MCF 10A (cell line): ENCODE results near the gene KRT38. TPM values are rescaled to one million over a fixed set of nuclear protein-coding genes. Genes with fewer than 3 reads are reported as not detected.

ENCODE experiments used
- BruUV-seq: library from RNA; stranded (reverse); fragments of 400-500 nt; replicated peaks from 2 replicates; lab custom pipeline; 2021; lab: Mats Ljungman, UMichigan
- CTCF ChIA-PET: fragments of 300-600 bp; sonication (Branson Sonifier 250); formaldehyde crosslinking; extraction: SDS; loops from one replicate; lab custom pipeline; 2021; ENCODE audit warnings: antibody characterized with exemption, inconsistent platforms; lab: Yijun Ruan, JAX
- POLR2A ChIA-PET: fragments of 300-600, 350-650 bp; sonication (Branson Sonifier 250); formaldehyde crosslinking; extraction: SDS; loops from one replicate; lab custom pipeline; 2020; ENCODE audit warnings: antibody characterized with exemption, inconsistent platforms; lab: Yijun Ruan, JAX
- DNase-seq: peaks from one replicate; pipeline ENCODE4 v3.0.0-alpha.2; 2018; ENCODE audit not compliant: unreplicated experiment
- H3K27ac Mint-ChIP-seq: one replicate; pipeline ENCODE4 v1.8.0; 2022; ENCODE audit warnings: mild to moderate bottlenecking, low read depth, mixed read lengths; ENCODE audit not compliant: unreplicated experiment
- H3K27me3 Mint-ChIP-seq: one replicate; pipeline ENCODE4 v1.8.0; 2022; ENCODE audit warnings: mixed read lengths; ENCODE audit not compliant: insufficient read depth, unreplicated experiment
- H3K36me3 Mint-ChIP-seq: one replicate; pipeline ENCODE4 v1.8.0; 2022; ENCODE audit warnings: mild to moderate bottlenecking, moderate library complexity, mixed read lengths; ENCODE audit not compliant: insufficient read depth, unreplicated experiment
- H3K4me1 Mint-ChIP-seq: one replicate; pipeline ENCODE4 v1.8.0; 2022; ENCODE audit warnings: mixed read lengths; ENCODE audit not compliant: insufficient read depth, unreplicated experiment
- H3K4me3 Mint-ChIP-seq: one replicate; pipeline ENCODE4 v1.8.0; 2022; ENCODE audit warnings: mild to moderate bottlenecking, moderate library complexity, mixed read lengths; ENCODE audit not compliant: unreplicated experiment
- H3K9me3 Mint-ChIP-seq: one replicate; pipeline ENCODE4 v1.8.0; 2022; ENCODE audit warnings: mixed read lengths; ENCODE audit not compliant: unreplicated experiment
- intact Hi-C: fragments of 100-400 bp; cut with micrococcal nuclease; formaldehyde crosslinking; loops from 2 replicates; pipeline ENCODE4 v1.14.1; 2022
- total RNA-seq: library from RNA; stranded (reverse); gene quantifications from 2 replicates; pipeline ENCODE4 v1.2.3, GENCODE V29; 2022
- TF ChIP-seq, protein P1 (sequence below): fragments of 200-600 bp; IDR thresholded peaks from one replicate; pipeline ENCODE4 v1.8.0; 2022; ENCODE audit warnings: antibody characterized with exemption, mild to moderate bottlenecking; ENCODE audit not compliant: unreplicated experiment

Gene KRT38
- total RNA-seq, 1 experiment from 2014 or later, result not detected

DNA sequence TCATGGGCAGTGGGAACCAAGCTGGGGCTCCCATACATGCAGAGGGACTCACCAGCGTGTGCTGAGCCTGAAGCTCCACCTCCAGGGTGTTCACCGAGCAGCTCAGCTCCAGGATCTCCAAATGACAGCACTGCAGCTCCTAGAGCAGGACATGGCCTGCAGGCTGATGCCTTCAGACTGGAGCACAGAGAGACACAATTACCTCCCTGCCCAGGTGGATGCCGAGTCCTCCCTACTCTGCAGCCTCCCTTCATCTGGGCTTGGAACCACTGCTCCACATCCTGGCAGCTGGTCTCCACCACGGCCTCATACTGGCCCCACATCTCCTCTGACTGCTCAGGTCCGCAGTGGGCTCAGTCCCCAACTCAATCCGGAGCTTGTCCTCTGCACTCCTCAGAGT lies 8.2 kb upstream of the KRT38 start:
- TF ChIP-seq, protein P1, sequence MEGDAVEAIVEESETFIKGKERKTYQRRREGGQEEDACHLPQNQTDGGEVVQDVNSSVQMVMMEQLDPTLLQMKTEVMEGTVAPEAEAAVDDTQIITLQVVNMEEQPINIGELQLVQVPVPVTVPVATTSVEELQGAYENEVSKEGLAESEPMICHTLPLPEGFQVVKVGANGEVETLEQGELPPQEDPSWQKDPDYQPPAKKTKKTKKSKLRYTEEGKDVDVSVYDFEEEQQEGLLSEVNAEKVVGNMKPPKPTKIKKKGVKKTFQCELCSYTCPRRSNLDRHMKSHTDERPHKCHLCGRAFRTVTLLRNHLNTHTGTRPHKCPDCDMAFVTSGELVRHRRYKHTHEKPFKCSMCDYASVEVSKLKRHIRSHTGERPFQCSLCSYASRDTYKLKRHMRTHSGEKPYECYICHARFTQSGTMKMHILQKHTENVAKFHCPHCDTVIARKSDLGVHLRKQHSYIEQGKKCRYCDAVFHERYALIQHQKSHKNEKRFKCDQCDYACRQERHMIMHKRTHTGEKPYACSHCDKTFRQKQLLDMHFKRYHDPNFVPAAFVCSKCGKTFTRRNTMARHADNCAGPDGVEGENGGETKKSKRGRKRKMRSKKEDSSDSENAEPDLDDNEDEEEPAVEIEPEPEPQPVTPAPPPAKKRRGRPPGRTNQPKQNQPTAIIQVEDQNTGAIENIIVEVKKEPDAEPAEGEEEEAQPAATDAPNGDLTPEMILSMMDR, result no peak
- no TSS peak for BruUV-seq
- H3K4me3 Mint-ChIP-seq, result no peak overlapping the region
- H3K4me1 Mint-ChIP-seq, result peaks cover 5% of the 10 kb centered on the region
- H3K9me3 Mint-ChIP-seq, result no peaks in the 10 kb centered on the region
- H3K36me3 Mint-ChIP-seq, result no peaks in the 10 kb centered on the region
- ChIA-PET CTCF (no interaction called here), POLR2A (interaction anchor here (0.7 kb wide), 1 partner anchor 13 kb away, joined by 3 read pairs; no protein-coding TSS in a partner anchor)
- intact Hi-C loops, result no loop called here
- DNase-seq, result no peak
- no peak overlapping the region for H3K27ac Mint-ChIP-seq
- H3K27me3 Mint-ChIP-seq, result peaks cover 28% of the 10 kb centered on the region

DNA sequence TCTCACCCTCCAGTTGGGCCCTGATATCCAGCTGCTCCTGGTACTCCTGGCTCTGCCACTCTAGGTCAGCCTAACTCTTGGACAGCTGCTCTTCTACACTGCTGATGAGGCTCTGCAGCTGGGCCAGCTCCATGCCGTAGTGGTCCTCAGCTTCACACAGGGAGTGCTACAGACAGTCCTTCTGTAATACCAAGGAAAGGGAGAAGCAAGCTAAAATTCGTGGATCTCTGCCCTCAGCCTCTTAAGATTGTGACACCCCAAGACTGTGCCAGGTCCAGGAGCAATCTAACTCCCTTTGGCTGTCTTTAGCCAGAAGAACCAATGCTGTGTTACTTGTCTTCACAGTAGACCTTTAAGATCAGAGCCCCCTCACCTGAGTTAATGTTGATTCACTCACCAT lies 7.7 kb upstream of the KRT38 start:
- peaks cover 5% of the 10 kb centered on the region for H3K4me1 Mint-ChIP-seq
- BruUV-seq, result no TSS peak
- H3K4me3 Mint-ChIP-seq, result no peak overlapping the region
- H3K27me3 Mint-ChIP-seq, result peaks cover 28% of the 10 kb centered on the region
- CTCF ChIA-PET, result interaction anchor here (0.6 kb wide), 1 partner anchor 17 kb away, joined by 5 read pairs; no protein-coding TSS in a partner anchor
- TF ChIP-seq, protein P1, result no peak
- H3K36me3 Mint-ChIP-seq, result no peaks in the 10 kb centered on the region
- no peak overlapping the region for H3K27ac Mint-ChIP-seq
- H3K9me3 Mint-ChIP-seq, result no peaks in the 10 kb centered on the region
- peak; percentile 23 for DNase-seq
- POLR2A ChIA-PET, result interaction anchor here (0.7 kb wide), 1 partner anchor 13 kb away, joined by 3 read pairs; no protein-coding TSS in a partner anchor
- intact Hi-C loops, result no loop called here

DNA sequence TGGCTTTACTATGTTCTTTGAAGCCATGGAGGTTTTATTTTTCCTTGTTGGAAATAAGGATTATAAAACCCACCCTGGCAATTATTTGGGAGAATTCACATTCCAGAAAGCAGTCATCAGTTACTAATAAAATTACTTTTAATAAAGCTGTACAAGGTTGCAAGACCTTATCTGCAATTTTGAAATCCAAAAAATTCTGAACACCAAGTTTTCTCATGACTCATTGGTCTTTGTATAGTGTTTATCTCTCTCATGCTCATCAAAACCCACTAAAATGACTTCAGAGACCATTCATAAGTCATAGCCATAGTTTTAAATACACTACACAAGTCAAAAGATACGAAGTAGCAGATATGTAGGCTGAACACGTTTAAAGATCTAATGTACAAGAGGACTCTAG lies 6.0 kb upstream of the KRT38 start:
- Mint-ChIP-seq H3K36me3 (no peaks in the 10 kb centered on the region), H3K27me3 (peaks cover 28% of the 10 kb centered on the region), H3K4me3 (no peak overlapping the region), H3K9me3 (no peaks in the 10 kb centered on the region), H3K4me1 (peaks cover 5% of the 10 kb centered on the region), H3K27ac (no peak overlapping the region)
- intact Hi-C loops, result no loop called here
- no TSS peak for BruUV-seq
- ChIA-PET CTCF (interaction anchor here (0.6 to 0.7 kb wide), 2 partner anchors 222 to 473 kb away, joined by 3 read pairs; no protein-coding TSS in a partner anchor), POLR2A (interaction anchor here (0.8 to 1.0 kb wide), 2 partner anchors 18 to 54 kb away, joined by 3 read pairs; no protein-coding TSS in a partner anchor)
- TF ChIP-seq, protein P1, result no peak
- no peak for DNase-seq

DNA sequence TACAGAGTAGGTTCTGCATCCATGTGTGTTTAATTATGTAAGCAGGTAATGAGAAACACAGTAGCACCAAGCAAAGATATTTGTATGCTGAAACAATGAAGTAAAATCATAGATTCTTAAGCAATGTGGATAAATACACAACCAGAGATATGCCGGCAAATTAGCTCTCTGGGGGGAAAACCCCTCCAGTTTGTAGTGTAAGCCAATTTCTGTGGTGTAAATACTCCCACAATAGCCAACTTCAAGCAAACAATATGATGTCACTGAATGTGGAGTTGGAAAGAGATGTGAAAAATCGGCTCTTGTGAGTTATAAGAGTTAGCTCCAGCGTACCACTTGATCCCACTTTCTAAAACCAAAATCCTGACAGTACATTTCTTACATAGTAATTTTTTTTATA lies 3.9 kb upstream of the KRT38 start:
- no peak for DNase-seq
- CTCF ChIA-PET, result interaction anchor here (1.1 kb wide), 1 partner anchor 104 kb away, joined by 4 read pairs; no protein-coding TSS in a partner anchor

More for the DNA sequence above, 3.9 kb upstream of the KRT38 start:
- no peaks in the 10 kb centered on the region for H3K9me3 Mint-ChIP-seq
- no peak overlapping the region for H3K4me3 Mint-ChIP-seq
- H3K27ac Mint-ChIP-seq, result no peak overlapping the region
- TF ChIP-seq, protein P1, result no peak
- H3K27me3 Mint-ChIP-seq, result peaks cover 48% of the 10 kb centered on the region
- BruUV-seq, result no TSS peak
- H3K36me3 Mint-ChIP-seq, result no peaks in the 10 kb centered on the region
- POLR2A ChIA-PET, result interaction anchor here (0.6 kb wide), 1 partner anchor 13 kb away, joined by 3 read pairs; no protein-coding TSS in a partner anchor
- peaks cover 5% of the 10 kb centered on the region for H3K4me1 Mint-ChIP-seq
- intact Hi-C loops, result no loop called here
